ENCODE measurements around the gene TLX1.

Gene TLX1

DNA sequence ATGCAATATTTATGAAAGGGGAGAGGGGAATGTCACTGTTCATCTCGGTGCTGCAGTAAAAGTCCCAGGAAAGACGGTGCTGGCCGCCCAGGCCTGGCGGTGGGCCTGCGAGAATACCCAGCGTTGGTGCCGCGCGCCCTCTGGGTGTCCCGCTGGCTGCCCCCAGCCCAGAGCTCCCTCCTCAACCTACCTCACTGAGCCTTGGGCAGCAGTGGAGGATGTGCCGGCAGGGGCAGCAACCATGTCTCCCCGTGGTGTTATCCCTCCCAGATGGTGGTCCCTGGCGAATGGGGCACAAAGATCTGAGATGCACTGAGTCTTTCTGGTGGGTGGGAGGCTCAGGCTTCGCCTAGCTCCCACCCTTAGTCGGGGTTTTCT, 9.5 kb upstream of the TLX1 start:
- no peak for TF ChIP-seq ZNF274 (IDR thresholded peaks at IDR 0.05; ENCODE audit: low read depth, low read length)
- no peak overlapping the region for H3K4me3 ChIP-seq (ENCODE audit: low read length)

DNA sequence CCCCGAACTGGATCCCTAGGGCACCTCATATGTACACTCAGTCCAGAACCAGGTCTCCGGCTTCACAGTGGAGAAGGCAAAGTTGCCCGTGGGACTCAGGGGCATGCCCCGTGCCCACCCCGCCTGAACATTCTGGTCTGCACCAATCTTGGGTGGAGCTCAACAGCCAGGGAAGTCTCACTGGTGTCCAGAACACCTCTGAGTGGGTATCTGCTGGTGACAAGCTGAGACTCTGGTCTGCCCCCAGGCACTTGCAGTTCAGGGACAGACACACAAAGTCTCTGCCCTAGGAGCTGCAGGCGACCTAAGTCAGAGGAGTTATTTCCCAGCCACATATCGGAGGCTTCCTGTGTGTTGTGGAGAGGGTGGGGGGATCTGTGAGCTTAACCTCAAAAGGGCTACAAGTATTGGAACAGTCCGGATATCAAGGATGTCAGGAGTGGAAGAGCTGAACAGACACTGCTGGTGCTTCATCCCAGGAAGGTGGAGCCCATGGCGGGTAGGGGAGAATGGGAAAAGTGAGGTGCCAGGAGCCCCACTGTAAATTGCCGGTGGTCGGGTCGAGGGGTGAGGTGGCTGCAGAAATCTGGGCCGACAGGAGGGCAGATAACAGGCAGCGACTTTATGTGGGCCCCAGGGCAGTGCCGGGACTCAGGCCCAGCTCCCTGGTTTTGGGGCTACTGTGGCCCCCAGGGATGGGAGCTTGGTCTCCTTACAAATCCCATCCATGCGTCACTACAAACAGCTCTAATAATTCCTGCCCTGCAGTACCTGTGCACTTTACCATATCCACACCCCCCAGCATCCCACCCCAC, 8.6 kb upstream of the TLX1 start:
- TF ChIP-seq ZNF274 (IDR thresholded peaks at IDR 0.05; ENCODE audit: low read depth, low read length) = no peak
- no peak overlapping the region for H3K4me3 ChIP-seq (ENCODE audit: low read length)

DNA sequence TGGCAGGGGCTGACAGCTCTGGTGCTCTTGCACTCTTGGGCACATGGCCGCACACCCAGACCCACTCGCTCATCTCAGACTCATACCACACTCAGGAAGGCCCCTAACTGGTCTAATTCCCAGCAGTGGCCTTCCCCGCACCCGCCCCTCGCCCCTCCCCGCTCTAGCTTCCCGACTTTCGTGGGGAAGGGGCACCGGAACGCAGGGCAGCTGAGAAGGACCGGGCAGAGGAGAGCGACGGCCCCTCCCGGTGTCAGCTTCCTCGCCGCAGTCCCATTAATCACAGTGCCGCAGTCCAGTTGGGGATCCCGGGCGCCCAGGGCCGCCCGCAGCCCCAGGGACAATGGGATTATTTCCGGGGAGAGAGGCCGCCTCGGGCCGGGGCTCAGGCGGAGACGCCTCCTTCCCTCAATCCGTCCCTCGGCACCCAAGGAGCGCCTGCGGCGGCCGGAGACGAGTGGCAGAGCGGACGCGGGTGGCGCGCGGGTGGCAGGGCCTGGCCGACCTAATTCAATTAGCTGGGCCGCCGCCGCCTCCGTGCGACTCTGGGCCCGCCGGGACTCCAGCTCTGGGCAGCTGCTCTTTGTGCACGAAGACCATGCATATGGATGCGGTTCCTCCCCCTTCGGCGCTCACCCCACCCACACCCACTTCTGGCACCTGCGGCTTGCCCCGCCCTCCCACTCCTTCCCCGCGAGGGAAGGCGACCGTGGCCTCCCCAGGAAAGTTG, 7.8 kb upstream of the TLX1 start:
- TF ChIP-seq ZNF274 (IDR thresholded peaks at IDR 0.05; ENCODE audit: low read depth, low read length) = no peak
- H3K4me3 ChIP-seq (ENCODE audit: low read length) = no peak overlapping the region

DNA sequence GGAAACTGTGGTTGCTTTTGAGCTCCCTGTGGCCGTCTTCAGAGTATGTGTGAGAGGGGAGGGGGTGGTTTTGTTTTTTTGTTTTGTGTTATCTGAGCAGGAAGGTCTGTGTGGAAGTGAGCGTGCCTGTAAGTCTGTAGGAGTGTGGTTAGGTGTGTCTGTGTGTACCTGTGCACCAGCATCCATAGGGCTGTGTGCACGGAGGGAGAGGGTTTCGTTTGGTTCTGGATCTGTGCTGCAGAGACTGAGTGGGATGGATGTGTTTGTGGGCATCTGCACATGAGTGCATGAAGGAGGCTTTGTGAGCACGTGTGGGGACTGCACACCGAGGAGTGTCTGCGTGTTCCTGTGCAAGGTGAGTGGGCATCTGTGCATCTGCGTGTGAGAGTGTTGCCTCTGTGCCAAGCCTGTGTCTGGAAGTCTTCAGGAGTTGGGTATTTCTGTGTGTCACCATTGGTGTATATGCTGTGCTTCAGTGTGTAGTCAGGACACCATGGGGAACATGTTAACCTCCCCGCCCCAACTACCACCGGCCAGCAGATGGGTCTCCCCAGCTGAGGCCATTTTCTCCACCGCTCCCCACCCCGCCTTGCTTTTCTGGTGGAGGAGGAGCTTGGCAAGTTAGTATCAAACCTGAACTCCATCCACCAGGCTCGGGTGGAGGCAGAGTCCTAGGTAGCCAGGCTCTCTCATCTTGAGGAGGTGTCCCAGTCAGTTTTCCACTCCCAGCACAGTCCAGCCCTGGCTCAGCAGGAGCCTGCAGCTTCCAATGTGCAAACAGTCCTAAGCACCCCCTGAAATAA, 7.1 kb upstream of the TLX1 start:
- H3K4me3 ChIP-seq (ENCODE audit: low read length) = no peak overlapping the region
- no peak for TF ChIP-seq ZNF274 (IDR thresholded peaks at IDR 0.05; ENCODE audit: low read depth, low read length)

DNA sequence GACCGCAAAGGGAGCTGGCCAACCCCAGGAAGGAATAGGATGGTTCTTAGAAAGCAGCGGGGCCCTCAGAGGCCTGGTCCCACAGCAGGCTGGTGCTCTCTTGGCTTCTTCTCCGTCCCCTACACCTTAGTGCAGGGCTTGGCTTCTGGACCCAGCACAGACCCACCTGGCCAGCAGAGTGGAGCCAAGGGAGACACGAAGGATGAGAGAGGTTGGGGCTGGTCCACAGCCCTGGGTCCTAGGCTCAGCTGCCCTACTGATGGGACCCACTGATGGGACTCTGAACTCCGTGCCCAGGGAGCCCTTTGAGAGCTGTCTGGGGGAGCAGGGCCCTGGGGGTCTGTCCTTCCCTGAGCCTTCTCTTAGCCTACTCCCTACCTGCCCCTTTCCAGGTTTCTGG, 6.2 kb upstream of the TLX1 start:
- TF ChIP-seq ZNF274 (IDR thresholded peaks at IDR 0.05; ENCODE audit: low read depth, low read length) = no peak
- H3K4me3 ChIP-seq (ENCODE audit: low read length) = no peak overlapping the region

DNA sequence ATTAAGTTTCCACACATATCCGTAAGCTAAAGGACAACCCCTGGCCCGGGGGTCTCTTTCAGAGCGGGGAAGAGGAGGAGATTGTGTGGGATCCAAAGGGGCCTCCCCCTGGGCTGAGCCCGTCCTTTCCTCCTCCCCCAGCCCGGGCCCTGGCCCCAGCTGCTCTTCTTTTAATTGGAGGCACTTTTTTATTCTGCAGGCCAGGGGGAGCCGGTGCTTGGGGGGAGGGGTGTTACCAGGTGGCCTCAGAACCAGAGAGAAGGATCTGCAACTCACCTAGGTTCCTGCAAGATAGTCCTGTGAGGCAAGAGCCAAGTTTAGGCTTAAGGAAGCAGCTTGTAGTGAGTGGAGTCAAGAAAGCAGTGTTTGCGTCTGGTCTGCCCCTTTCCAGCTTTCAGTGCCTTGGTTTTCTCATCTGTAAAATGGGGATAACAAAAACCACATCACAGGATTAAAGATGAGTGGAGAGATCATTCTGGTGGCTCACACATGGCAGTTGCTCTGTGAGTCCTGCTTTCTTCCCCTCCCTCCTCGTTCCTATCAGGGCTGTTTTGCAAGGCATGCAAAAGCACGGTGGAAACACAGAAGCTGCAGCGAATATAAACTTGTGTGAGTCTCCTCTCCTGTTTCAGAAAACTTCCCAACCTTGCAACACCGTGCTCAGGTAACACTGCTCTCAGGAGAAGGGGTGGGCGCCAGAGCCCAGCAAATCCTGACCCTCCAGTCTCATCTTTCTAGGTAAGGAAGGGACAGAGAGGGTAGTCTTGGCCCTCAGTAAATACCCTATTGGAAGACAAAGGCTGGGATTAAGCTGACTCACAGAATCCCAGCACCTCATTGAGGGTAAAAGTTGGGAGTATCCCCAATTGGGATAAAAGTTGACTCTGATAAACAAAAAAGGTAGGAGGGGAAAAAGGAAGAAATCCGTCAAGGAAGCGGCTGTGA, 4.1 kb upstream of the TLX1 start:
- no peak for TF ChIP-seq ZNF274 (IDR thresholded peaks at IDR 0.05; ENCODE audit: low read depth, low read length)
- no peak overlapping the region for H3K4me3 ChIP-seq (ENCODE audit: low read length)

DNA sequence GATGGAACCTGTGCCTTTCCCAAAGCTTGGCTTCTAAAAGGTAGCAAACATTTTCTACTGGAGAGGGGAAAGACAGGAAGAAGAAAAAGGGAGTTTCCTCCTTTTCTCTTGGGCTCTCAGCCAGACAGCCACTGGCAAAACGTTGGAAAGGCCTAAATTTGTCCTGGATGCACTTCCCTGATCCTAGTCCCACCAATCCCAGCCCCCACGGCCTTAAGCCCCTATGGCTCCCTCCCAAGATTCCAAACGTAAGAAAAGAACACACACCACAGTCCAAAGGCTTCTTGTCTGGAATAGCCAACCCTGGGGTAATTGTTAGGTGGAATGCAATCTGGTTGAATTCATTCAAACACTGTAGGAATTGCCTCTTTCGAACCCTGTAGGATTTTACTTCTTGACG, 959 bp upstream of the TLX1 start:
- TF ChIP-seq ZNF274 (IDR thresholded peaks at IDR 0.05; ENCODE audit: low read depth, low read length) = no peak
- H3K4me3 ChIP-seq (ENCODE audit: low read length) = no peak overlapping the region

DNA sequence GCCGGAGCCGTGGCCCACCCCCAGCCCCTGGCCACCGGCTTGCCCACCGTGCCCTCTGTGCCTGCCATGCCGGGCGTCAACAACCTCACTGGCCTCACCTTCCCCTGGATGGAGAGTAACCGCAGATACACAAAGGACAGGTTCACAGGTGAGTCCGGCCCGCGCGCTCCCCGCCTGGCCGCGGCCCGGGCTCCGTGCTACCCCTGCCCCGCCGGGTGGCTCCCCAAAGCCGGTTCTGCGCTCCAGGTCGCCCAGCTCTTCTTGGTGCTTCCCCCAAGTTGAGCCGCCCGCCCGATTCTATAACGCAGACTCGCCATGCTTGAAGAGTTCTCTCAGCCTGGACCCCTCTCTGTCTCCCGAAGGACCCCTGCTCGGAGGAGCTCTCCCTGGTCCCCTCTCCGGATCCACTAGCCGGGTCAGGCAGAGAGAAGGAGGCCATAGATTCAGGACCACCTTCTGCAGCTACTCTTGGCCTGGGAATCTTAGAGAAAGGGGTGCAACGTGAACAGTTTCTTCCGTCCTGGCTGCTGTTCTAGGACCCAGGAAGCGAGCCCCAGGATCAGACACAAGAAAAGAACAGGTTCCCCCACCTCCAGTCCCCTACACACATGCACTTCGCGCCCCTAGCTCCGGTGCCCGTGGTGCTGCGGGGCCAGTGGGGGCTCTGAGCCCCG, 999 bp downstream of the TLX1 start:
- no peak for TF ChIP-seq ZNF274 (IDR thresholded peaks at IDR 0.05; ENCODE audit: low read depth, low read length)
- no peak overlapping the region for H3K4me3 ChIP-seq (ENCODE audit: low read length)

DNA sequence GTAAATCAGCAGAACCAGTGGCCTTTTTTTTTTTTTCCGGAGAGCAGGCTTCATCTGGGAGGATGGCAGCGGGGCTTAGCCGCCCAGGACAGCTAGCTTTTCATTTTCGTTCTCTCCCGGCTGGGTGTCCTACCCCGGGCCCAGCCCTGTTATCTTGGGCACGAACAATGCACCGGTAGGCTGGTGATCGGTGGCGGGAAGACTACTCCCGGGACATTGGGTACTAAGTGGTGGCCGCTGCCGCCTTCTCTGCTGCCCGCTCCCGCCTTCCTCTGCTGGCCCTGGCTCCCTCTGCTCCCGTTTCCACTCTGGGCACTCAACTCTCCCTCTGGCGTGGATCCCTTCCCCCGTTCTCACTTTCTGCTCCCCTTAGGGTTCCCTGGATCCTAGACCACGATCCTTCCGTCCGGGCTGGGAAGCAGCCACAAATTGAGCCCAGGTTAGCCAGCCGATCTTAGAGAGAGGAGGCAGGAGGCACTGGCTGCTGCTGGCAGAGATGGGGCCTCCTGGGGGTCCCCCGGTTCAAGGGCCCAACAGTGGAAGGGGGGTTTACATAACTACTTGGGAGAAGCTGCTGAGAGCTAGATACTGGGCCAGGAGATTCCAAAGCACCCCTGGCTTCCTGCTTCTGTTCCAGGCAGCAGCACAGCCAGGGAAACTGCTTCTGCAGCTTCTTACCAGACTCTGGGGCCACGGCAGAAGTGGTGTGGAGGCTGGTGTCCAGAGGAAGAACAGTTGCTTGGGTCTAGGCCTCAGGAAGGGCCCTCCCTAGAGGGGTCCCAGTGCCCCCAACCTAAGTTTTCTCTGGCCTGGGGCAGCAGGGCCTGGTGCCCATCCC, 1.8 kb downstream of the TLX1 start:
- H3K4me3 ChIP-seq (ENCODE audit: low read length) = no peak overlapping the region
- TF ChIP-seq ZNF274 (IDR thresholded peaks at IDR 0.05; ENCODE audit: low read depth, low read length) = no peak

DNA sequence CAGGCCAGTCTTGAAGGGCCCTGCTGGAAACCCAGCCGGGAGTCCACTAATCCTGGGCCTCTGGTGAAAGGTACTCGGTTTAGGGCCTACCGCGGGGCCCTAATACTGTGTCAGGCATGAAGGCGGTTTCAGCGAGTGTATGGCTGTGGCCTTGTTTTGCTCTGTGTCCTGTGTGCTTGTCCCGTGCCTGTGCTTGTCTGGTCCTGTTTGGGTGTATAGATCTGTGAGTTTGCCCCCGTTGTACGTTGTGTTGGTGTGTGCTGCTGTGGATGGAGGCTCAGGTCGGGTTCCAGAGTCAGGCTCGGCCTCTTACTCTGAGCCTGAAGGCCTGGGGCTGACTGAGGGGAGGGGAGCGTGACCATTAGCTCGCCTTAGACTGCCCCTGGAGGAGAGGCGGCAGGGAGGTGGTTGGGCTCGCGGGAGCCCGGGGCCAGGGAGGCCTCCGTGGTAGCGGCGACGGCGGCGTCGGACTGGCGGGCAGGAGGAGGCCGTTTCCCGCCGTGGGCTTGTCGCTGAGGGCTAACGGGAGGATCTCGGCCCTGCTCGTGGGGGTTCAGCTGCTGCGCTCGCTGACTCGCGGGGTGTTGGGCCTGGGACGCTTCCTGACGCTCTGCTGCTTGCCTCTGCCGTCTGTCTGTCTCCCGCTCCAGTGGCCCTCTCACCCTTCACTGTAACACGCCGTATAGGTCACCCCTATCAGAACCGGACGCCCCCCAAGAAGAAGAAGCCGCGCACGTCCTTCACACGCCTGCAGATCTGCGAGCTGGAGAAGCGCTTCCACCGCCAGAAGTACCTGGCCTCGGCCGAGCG, 2.6 kb downstream of the TLX1 start:
- no peak overlapping the region for H3K4me3 ChIP-seq (ENCODE audit: low read length)
- TF ChIP-seq ZNF274 (IDR thresholded peaks at IDR 0.05; ENCODE audit: low read depth, low read length) = no peak

DNA sequence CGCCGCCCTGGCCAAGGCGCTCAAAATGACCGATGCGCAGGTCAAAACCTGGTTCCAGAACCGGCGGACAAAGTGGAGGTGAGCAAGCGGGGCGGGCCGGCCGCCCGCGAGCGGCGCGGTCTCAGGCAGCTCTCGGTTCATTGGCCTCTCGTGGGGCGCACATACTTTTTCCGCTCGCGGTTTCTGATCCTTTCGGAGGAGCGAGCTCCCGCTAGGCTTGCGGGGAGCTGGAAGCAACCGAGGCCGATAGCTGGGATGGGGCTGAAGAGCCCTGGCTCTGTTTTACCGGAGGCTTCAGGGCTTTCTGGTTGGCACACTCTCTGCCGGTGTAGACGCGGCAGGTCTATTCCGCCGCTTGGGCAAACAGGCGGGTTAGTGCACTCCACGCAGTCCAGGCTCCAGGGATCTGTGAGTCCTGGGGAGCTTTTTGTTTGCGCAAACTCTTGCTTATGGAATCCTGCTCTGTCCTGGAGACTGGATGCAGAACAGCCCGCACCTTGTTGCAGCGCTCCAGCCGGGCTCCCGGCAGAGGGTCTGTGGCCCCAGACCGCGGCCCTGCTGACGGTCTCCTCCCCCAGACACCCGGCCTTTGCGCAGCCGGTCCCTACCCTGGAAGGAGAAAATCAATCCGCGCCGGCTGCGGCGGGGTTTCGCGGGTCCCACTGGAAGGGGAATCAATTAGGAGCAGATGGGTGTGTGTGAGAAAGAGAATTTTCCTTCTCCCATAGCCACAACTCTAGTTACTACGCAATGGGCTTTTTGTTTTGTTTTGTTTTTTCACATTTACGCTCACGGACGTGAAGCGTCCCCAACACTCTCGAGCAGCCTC, 3.4 kb downstream of the TLX1 start:
- no peak for TF ChIP-seq ZNF274 (IDR thresholded peaks at IDR 0.05; ENCODE audit: low read depth, low read length)
- H3K4me3 ChIP-seq (ENCODE audit: low read length) = no peak overlapping the region

Measured in GM08714 (cell line).